ENCODE results near the gene ELAVL2. TPM values are rescaled to one million over a fixed set of nuclear protein-coding genes. Genes with fewer than 3 reads are reported as not detected.
"Not testable (repeated sequence)": the region's sequence is repeated elsewhere in the genome, so short reads cannot be mapped to it uniquely, and the experiment has no call there.

Gene ELAVL2
- polyA plus RNA-seq, 1 donor, result 1.2 TPM

DNA sequence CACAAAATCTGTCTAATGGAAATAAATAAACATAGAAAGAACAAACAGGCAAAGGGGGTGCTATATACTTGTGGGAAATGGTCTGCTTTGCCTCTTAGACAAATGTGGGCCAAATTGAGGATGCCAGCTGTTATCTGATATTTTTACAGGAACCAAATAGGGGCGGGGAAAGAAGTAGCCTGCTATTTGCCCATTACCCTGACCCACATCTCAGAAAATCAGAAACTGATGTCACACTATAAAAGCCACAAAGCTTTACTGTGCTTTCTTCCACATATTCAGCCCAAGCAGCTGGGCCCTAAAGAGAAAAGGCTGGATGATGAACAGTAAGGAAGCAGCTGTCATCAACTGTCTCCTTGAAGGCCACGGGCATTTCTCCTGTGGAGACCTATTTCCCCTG, 97.3 kb downstream of the ELAVL2 start:
- no peaks in the 10 kb centered on the region for H3K4me1 ChIP-seq (ENCODE audit: control insufficient read depth, insufficient read depth, low read length)
- H3K27me3 ChIP-seq (ENCODE audit: control insufficient read depth, insufficient read depth, low read length), result no peaks in the 10 kb centered on the region
- DNase-seq, result no peak
- H3K36me3 ChIP-seq (ENCODE audit: control insufficient read depth, insufficient read depth, low read length), result no peaks in the 10 kb centered on the region
- 80% methylated on average over 1 of the region's 2 CpGs for WGBS (ENCODE audit: insufficient coverage, low lambda C conversion rate)
- H3K27ac ChIP-seq (ENCODE audit: low read length), result no peak overlapping the region
- no peaks in the 10 kb centered on the region for H3K9me3 ChIP-seq (ENCODE audit: control insufficient read depth, low read depth, low read length)
- no peak overlapping the region for H3K4me3 ChIP-seq (ENCODE audit: low read length)

DNA sequence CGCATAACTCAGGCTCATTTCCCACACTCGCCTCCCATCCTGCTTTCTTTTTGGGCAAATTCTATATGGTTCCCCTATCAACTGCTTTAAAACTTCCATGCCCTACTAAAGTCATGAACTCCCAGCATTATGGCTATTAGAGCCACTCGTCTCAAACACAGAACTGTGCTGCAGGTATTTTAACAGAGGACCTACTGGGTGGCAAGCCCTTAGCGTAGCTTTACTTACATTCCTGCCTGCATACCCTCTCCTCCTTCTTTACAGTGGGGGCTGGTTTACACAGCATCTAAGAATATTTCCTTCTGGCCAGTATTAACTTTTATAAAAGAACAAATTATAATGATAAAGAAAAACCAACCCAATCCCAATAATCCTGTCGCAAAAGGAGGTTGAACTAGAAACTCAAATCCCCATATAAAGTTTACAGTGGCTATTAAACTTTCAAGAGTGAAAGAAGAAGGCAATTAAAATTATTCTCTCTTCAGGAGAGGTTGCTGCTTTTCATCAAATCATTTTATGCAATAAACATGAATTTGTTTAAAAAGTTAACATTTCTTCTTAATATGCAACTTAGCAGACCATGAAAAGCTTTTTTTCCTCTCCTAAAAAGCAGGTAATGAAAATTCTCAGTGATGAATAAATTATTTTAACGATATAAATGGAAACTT, 100.6 kb downstream of the ELAVL2 start:
- Histone ChIP-seq H3K36me3 (ENCODE audit: control insufficient read depth, insufficient read depth, low read length) (no peaks in the 10 kb centered on the region), H3K27me3 (ENCODE audit: control insufficient read depth, insufficient read depth, low read length) (no peaks in the 10 kb centered on the region), H3K4me3 (ENCODE audit: low read length) (no peak overlapping the region), H3K27ac (ENCODE audit: low read length) (no peak overlapping the region), H3K4me1 (ENCODE audit: control insufficient read depth, insufficient read depth, low read length) (no peaks in the 10 kb centered on the region), H3K9me3 (ENCODE audit: control insufficient read depth, low read depth, low read length) (no peaks in the 10 kb centered on the region)
- no peak for DNase-seq
- 96% methylated on average over 4 of the region's 6 CpGs for WGBS (ENCODE audit: insufficient coverage, low lambda C conversion rate)

DNA sequence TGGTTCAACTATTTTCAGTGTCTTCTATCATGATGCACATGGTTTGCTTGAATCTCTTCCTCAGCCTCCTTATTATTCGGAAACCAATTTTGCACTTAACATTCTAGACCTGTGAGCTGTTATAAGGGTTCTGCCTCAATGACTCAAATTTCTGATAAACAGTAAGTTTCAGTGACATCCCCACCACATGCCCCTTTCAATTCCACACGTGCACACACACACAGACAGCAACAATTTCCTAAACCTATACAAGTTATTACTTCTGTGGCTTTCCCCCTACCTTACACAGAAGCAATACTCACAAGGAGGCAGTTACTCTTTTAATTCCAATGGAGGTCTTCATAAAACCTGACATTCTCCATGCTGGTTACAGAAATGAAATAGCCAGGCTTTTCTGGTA, 102.4 kb downstream of the ELAVL2 start:
- Histone ChIP-seq H3K4me1 (ENCODE audit: control insufficient read depth, insufficient read depth, low read length) (no peaks in the 10 kb centered on the region), H3K27ac (ENCODE audit: low read length) (no peak overlapping the region), H3K27me3 (ENCODE audit: control insufficient read depth, insufficient read depth, low read length) (no peaks in the 10 kb centered on the region), H3K36me3 (ENCODE audit: control insufficient read depth, insufficient read depth, low read length) (no peaks in the 10 kb centered on the region), H3K9me3 (ENCODE audit: control insufficient read depth, low read depth, low read length) (no peaks in the 10 kb centered on the region), H3K4me3 (ENCODE audit: low read length) (no peak overlapping the region)
- no peak for DNase-seq
- 83% methylated on average over 1 of the region's 2 CpGs for WGBS (ENCODE audit: insufficient coverage, low lambda C conversion rate)

DNA sequence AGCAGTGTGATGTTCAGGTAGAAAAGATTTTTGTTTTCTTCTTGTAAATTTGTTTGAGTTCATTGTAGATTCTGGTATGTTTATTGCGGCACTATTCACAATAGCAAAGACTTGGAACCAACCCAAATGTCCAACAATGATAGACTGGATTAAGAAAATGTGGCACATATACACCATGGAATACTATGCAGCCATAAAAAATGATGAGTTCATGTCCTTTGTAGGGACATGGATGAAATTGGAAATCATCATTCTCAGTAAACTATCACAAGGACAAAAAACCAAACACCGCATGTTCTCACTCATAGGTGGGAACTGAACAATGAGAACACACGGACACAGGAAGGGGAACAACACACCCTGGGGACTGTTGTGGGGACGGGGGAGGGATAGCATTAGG, 103.0 kb downstream of the ELAVL2 start:
- not testable (repeated sequence) for H3K36me3 ChIP-seq (ENCODE audit: control insufficient read depth, insufficient read depth, low read length); H3K4me3 ChIP-seq (ENCODE audit: low read length); H3K27me3 ChIP-seq (ENCODE audit: control insufficient read depth, insufficient read depth, low read length); H3K4me1 ChIP-seq (ENCODE audit: control insufficient read depth, insufficient read depth, low read length); H3K9me3 ChIP-seq (ENCODE audit: control insufficient read depth, low read depth, low read length); DNase-seq; H3K27ac ChIP-seq (ENCODE audit: low read length)
- WGBS (ENCODE audit: insufficient coverage, low lambda C conversion rate), result no CpG with 5 or more reads among the region's 4 CpGs

DNA sequence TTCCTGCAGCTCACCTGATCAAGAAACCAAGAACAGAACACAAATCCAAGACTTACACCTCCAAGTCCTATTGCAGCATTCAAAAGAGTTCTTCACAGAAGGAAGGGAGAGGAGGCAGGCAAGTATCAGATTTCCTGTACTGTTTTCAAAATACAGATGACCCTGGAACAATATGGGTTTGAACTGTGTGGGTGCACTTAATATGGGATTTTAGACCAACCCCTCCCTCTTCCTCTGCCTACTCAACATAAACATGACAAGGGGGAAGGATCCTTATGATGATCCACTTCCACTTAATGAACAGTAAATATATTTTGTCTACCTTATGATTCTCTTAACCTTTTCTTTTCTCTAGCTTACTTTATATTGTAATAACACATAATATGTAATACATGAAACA, 104.6 kb downstream of the ELAVL2 start:
- Histone ChIP-seq H3K4me3 (ENCODE audit: low read length) (no peak overlapping the region), H3K27ac (ENCODE audit: low read length) (no peak overlapping the region), H3K36me3 (ENCODE audit: control insufficient read depth, insufficient read depth, low read length) (no peaks in the 10 kb centered on the region), H3K9me3 (ENCODE audit: control insufficient read depth, low read depth, low read length) (no peaks in the 10 kb centered on the region), H3K27me3 (ENCODE audit: control insufficient read depth, insufficient read depth, low read length) (no peaks in the 10 kb centered on the region), H3K4me1 (ENCODE audit: control insufficient read depth, insufficient read depth, low read length) (no peaks in the 10 kb centered on the region)
- DNase-seq, result no peak

DNA sequence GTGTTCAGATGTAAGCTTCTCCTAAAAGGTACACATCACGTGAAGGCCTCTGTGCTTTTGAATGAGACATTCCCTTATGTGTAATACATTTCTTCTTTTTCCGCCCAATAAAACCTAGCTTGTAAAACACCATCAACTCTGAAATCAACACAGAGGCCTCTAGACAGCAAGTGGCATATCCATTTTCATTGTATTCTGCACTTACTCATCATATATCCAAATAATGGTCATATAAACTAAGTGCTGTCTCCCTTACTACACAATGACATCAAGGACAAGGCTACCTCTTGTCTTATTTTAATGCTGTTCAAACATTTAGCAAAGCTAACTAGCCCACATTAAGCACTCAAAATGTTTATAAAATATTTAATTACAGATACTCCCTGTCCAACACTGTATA, 108.5 kb downstream of the ELAVL2 start:
- WGBS (ENCODE audit: insufficient coverage, low lambda C conversion rate), result no CpG with 5 or more reads among the region's 2 CpGs
- no peaks in the 10 kb centered on the region for H3K9me3 ChIP-seq (ENCODE audit: control insufficient read depth, low read depth, low read length)
- H3K4me1 ChIP-seq (ENCODE audit: control insufficient read depth, insufficient read depth, low read length), result no peaks in the 10 kb centered on the region
- no peak for DNase-seq
- H3K4me3 ChIP-seq (ENCODE audit: low read length), result no peak overlapping the region
- H3K36me3 ChIP-seq (ENCODE audit: control insufficient read depth, insufficient read depth, low read length), result no peaks in the 10 kb centered on the region
- no peaks in the 10 kb centered on the region for H3K27me3 ChIP-seq (ENCODE audit: control insufficient read depth, insufficient read depth, low read length)
- no peak overlapping the region for H3K27ac ChIP-seq (ENCODE audit: low read length)

DNA sequence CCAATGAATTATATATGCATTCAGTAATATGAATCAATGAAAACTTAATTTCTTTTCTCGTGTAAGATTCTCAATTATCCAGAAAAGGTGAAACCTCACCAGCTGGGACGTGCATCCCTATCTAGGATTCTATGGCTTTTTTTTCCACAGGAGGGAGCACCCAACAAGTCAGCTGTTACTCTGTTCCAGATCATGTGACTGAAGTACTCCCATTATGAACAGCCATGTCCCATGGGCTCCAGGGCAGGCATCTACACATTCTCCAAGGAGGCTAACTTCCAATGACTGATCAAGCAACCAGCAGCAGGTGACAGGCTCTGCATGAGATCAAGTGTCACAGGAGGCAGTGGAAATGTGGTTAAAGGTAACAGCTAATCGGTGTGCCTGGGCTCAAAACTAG, 118.8 kb downstream of the ELAVL2 start:
- Histone ChIP-seq H3K9me3 (ENCODE audit: control insufficient read depth, low read depth, low read length) (no peaks in the 10 kb centered on the region), H3K27me3 (ENCODE audit: control insufficient read depth, insufficient read depth, low read length) (no peaks in the 10 kb centered on the region), H3K36me3 (ENCODE audit: control insufficient read depth, insufficient read depth, low read length) (no peaks in the 10 kb centered on the region), H3K4me1 (ENCODE audit: control insufficient read depth, insufficient read depth, low read length) (no peaks in the 10 kb centered on the region), H3K27ac (ENCODE audit: low read length) (no peak overlapping the region), H3K4me3 (ENCODE audit: low read length) (no peak overlapping the region)
- no peak for DNase-seq
- WGBS (ENCODE audit: insufficient coverage, low lambda C conversion rate), result no CpG with 5 or more reads among the region's 3 CpGs

DNA sequence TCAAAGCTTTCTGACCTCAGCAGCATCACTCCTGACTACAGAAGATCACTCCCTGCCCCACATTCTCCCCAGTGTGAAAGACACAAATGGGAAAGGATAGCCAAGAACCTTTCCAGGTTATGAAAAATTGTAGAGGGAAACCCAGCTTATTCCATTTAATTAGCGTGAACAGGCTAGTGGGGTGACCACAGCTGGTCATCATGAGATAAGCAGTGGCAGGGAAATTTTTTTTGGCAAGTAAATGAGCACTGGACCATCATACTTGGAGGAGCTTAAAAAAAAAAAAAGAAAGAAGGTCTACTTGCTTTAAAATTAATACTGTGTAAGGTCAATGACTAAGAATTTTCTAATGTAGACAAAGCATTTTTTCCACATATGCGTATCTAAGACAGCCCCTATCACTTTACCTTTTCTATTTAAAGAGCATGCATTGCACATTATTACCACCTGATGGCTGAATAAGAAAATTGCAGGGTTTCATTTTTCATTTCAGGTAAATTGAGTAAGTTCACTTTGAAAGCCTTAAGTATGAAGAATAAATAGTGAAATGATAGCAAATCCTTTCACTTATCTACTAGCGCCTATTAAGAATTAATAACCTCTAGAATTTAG, 123.6 kb downstream of the ELAVL2 start:
- H3K27me3 ChIP-seq (ENCODE audit: control insufficient read depth, insufficient read depth, low read length), result no peaks in the 10 kb centered on the region
- no peaks in the 10 kb centered on the region for H3K4me1 ChIP-seq (ENCODE audit: control insufficient read depth, insufficient read depth, low read length)
- no peak overlapping the region for H3K4me3 ChIP-seq (ENCODE audit: low read length)
- H3K9me3 ChIP-seq (ENCODE audit: control insufficient read depth, low read depth, low read length), result no peaks in the 10 kb centered on the region
- 100% methylated on average over 1 of the region's 3 CpGs for WGBS (ENCODE audit: insufficient coverage, low lambda C conversion rate)
- no peak overlapping the region for H3K27ac ChIP-seq (ENCODE audit: low read length)
- no peaks in the 10 kb centered on the region for H3K36me3 ChIP-seq (ENCODE audit: control insufficient read depth, insufficient read depth, low read length)
- DNase-seq, result no peak

DNA sequence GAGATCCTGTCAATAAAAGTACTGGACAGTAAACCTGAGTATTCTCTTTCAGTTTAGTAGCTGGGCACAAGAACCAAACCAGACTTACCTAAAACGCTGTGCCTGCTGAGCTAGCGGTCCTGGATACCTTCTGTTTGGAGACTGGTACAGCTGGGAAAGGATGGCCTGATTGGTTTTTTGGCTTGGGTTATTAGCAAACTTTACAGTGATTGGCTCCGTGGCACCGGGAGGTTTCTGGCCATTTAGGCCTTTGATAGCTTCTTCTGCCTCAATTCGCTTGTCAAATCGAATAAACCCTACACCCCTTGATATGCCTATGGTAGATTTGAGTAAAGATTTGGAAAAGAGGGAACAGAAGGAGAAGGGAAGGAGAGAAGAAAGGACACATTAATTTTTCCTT, 124.7 kb downstream of the ELAVL2 start:
- WGBS (ENCODE audit: insufficient coverage, low lambda C conversion rate), result no CpG with 5 or more reads among the region's 6 CpGs
- Histone ChIP-seq H3K9me3 (ENCODE audit: control insufficient read depth, low read depth, low read length) (no peaks in the 10 kb centered on the region), H3K36me3 (ENCODE audit: control insufficient read depth, insufficient read depth, low read length) (no peaks in the 10 kb centered on the region), H3K4me3 (ENCODE audit: low read length) (no peak overlapping the region), H3K27me3 (ENCODE audit: control insufficient read depth, insufficient read depth, low read length) (no peaks in the 10 kb centered on the region), H3K4me1 (ENCODE audit: control insufficient read depth, insufficient read depth, low read length) (no peaks in the 10 kb centered on the region), H3K27ac (ENCODE audit: low read length) (no peak overlapping the region)
- no peak for DNase-seq

DNA sequence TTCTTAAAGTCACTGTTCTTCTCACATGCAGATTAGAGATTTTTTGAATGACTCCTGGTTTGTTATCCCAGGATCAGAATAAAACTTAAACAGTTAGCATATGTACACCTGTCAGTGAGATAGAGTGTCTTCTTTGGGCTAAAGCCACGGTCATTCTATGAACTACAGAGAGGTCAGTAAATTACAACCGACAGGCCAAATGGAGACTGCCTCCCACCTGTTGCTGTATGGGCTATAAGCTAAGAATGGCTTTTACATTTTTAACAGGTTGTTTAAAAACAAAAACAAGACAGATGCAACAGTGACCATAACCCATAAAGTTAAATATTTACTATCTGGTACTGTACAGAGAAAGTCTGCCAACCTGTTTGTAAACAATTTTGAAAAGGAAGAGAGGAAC, 125.7 kb downstream of the ELAVL2 start:
- no peaks in the 10 kb centered on the region for H3K27me3 ChIP-seq (ENCODE audit: control insufficient read depth, insufficient read depth, low read length)
- no peaks in the 10 kb centered on the region for H3K4me1 ChIP-seq (ENCODE audit: control insufficient read depth, insufficient read depth, low read length)
- no peak for DNase-seq
- H3K36me3 ChIP-seq (ENCODE audit: control insufficient read depth, insufficient read depth, low read length), result no peaks in the 10 kb centered on the region
- no CpG with 5 or more reads among the region's 2 CpGs for WGBS (ENCODE audit: insufficient coverage, low lambda C conversion rate)
- H3K9me3 ChIP-seq (ENCODE audit: control insufficient read depth, low read depth, low read length), result no peaks in the 10 kb centered on the region
- H3K27ac ChIP-seq (ENCODE audit: low read length), result no peak overlapping the region
- H3K4me3 ChIP-seq (ENCODE audit: low read length), result no peak overlapping the region

DNA sequence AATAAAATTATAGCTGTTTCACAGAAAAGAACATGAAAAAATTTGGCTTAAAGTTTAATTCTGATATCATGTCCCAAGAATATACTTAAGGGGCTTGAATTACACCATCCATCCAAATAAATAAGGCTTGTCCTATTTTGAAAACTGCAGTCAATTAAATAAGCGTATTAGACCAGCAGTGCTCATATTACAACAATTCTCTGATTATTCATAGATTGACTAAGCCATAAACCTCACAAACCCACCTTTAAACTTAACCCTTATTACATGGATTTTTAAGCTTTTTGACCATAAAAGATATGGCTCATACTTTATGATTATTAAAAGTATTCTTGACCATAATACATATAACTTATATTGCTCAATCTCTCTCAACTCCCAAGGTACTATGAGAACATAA, 127.9 kb downstream of the ELAVL2 start:
- no peak overlapping the region for H3K4me3 ChIP-seq (ENCODE audit: low read length)
- no peaks in the 10 kb centered on the region for H3K27me3 ChIP-seq (ENCODE audit: control insufficient read depth, insufficient read depth, low read length)
- no peaks in the 10 kb centered on the region for H3K36me3 ChIP-seq (ENCODE audit: control insufficient read depth, insufficient read depth, low read length)
- no peak overlapping the region for H3K27ac ChIP-seq (ENCODE audit: low read length)
- H3K9me3 ChIP-seq (ENCODE audit: control insufficient read depth, low read depth, low read length), result no peaks in the 10 kb centered on the region
- 100% methylated on average over 1 of the region's 1 CpG for WGBS (ENCODE audit: insufficient coverage, low lambda C conversion rate)
- DNase-seq, result no peak
- H3K4me1 ChIP-seq (ENCODE audit: control insufficient read depth, insufficient read depth, low read length), result no peaks in the 10 kb centered on the region

Data from large intestine (tissue), 3 donors.